ENCODE measurements around the gene KCTD4. TPM values are rescaled to one million over a fixed set of nuclear protein-coding genes. Genes with fewer than 3 reads are reported as not detected.

Gene KCTD4
- total RNA-seq, 1 experiment from 2014 or later: not detected

GRCh38 chr13:45220403-45220802 lies 19.6 kb upstream of the KCTD4 start:
- H3K27me3 ChIP-seq (replicated peaks; ENCODE audit: control insufficient read depth, insufficient read depth, low read length): no peaks in the 10 kb centered on the region
- H3K9me3 ChIP-seq: no peaks in the 10 kb centered on the region
- H3K27me3 Mint-ChIP-seq (ENCODE audit: insufficient read depth, unreplicated experiment): no peaks in the 10 kb centered on the region
- DNase-seq: no peak
- no peak for TF ChIP-seq CTCF (IDR thresholded peaks at IDR 0.05; ENCODE audit: insufficient read depth in 1 of 2, low read depth in 1 of 2, low read length in 1 of 2, severe bottlenecking in 1 of 2, unreplicated experiment in 1 of 2)
- peaks cover 9% of the 10 kb centered on the region; the same call in 1 of the 2 replicates for H3K4me1 ChIP-seq
- no peak overlapping the region for H3K27ac Mint-ChIP-seq (ENCODE audit: unreplicated experiment)
- H3K4me3 Mint-ChIP-seq (ENCODE audit: unreplicated experiment): no peak overlapping the region
- H3K9me3 Mint-ChIP-seq (ENCODE audit: unreplicated experiment): no peaks in the 10 kb centered on the region
- ChIA-PET POLR2A (no interaction called here), CTCF (no interaction called here)
- H3K4me1 Mint-ChIP-seq (ENCODE audit: low read depth, unreplicated experiment): no peaks in the 10 kb centered on the region
- intact Hi-C loops (cut with micrococcal nuclease; ENCODE audit: unreplicated experiment): no loop called here
- H3K36me3 ChIP-seq (ENCODE audit: control insufficient read depth, insufficient read depth, low read length): no peaks in the 10 kb centered on the region
- H3K4me3 ChIP-seq (ENCODE audit: low read depth, low read length): no peak overlapping the region
- BruUV-seq (replicated peaks): no TSS peak
- no peaks in the 10 kb centered on the region for H3K36me3 Mint-ChIP-seq (ENCODE audit: insufficient read depth, unreplicated experiment)

- POLR2A ChIA-PET: no interaction called here
- CTCF ChIA-PET: no interaction called here
- H3K36me3 Mint-ChIP-seq (ENCODE audit: insufficient read depth, unreplicated experiment): no peaks in the 10 kb centered on the region
- Histone ChIP-seq H3K27me3 (replicated peaks; ENCODE audit: control insufficient read depth, insufficient read depth, low read length) (no peaks in the 10 kb centered on the region), H3K4me1 (peaks cover 9% of the 10 kb centered on the region; the same call in 1 of the 2 replicates), H3K4me3 (ENCODE audit: low read depth, low read length) (no peak overlapping the region), H3K9me3 (no peaks in the 10 kb centered on the region), H3K36me3 (ENCODE audit: control insufficient read depth, insufficient read depth, low read length) (no peaks in the 10 kb centered on the region)
- intact Hi-C loops (cut with micrococcal nuclease; ENCODE audit: unreplicated experiment): no loop called here
- TF ChIP-seq CTCF (IDR thresholded peaks at IDR 0.05; ENCODE audit: insufficient read depth in 1 of 2, low read depth in 1 of 2, low read length in 1 of 2, severe bottlenecking in 1 of 2, unreplicated experiment in 1 of 2): no peak
- H3K4me1 Mint-ChIP-seq (ENCODE audit: low read depth, unreplicated experiment): no peaks in the 10 kb centered on the region
- no peak overlapping the region for H3K4me3 Mint-ChIP-seq (ENCODE audit: unreplicated experiment)
- H3K27ac Mint-ChIP-seq (ENCODE audit: unreplicated experiment): no peak overlapping the region
- BruUV-seq (replicated peaks): no TSS peak
- DNase-seq: no peak
- no peaks in the 10 kb centered on the region for H3K9me3 Mint-ChIP-seq (ENCODE audit: unreplicated experiment)
- H3K27me3 Mint-ChIP-seq (ENCODE audit: insufficient read depth, unreplicated experiment): no peaks in the 10 kb centered on the region
Observed at GRCh38 chr13:45219938-45220375, 19.1 kb upstream of the KCTD4 start.

GRCh38 chr13:45219123-45219891 lies 18.5 kb upstream of the KCTD4 start:
- Histone ChIP-seq H3K4me1 (peaks cover 9% of the 10 kb centered on the region; the same call in 1 of the 2 replicates), H3K9me3 (no peaks in the 10 kb centered on the region), H3K27me3 (replicated peaks; ENCODE audit: control insufficient read depth, insufficient read depth, low read length) (no peaks in the 10 kb centered on the region), H3K4me3 (ENCODE audit: low read depth, low read length) (no peak overlapping the region), H3K36me3 (ENCODE audit: control insufficient read depth, insufficient read depth, low read length) (no peaks in the 10 kb centered on the region)
- no peaks in the 10 kb centered on the region for H3K36me3 Mint-ChIP-seq (ENCODE audit: insufficient read depth, unreplicated experiment)
- BruUV-seq (replicated peaks): no TSS peak
- no peak for TF ChIP-seq CTCF (IDR thresholded peaks at IDR 0.05; ENCODE audit: insufficient read depth in 1 of 2, low read depth in 1 of 2, low read length in 1 of 2, severe bottlenecking in 1 of 2, unreplicated experiment in 1 of 2)
- intact Hi-C loops (cut with micrococcal nuclease; ENCODE audit: unreplicated experiment): no loop called here
- CTCF ChIA-PET: no interaction called here
- POLR2A ChIA-PET: no interaction called here
- no peaks in the 10 kb centered on the region for H3K4me1 Mint-ChIP-seq (ENCODE audit: low read depth, unreplicated experiment)
- DNase-seq: no peak
- no peak overlapping the region for H3K4me3 Mint-ChIP-seq (ENCODE audit: unreplicated experiment)
- no peaks in the 10 kb centered on the region for H3K9me3 Mint-ChIP-seq (ENCODE audit: unreplicated experiment)
- H3K27ac Mint-ChIP-seq (ENCODE audit: unreplicated experiment): no peak overlapping the region
- H3K27me3 Mint-ChIP-seq (ENCODE audit: insufficient read depth, unreplicated experiment): no peaks in the 10 kb centered on the region

Measured in Caco-2 (cell line).